OCI-LY7 (cell line): ENCODE results near the gene SNCA. TPM values are rescaled to one million over a fixed set of nuclear protein-coding genes. Genes with fewer than 3 reads are reported as not detected.

ENCODE experiments used
- BruUV-seq: library from RNA; stranded (reverse); fragments of 400-500 nt; replicated peaks from 2 replicates; lab custom pipeline; 2021; lab: Mats Ljungman, UMichigan
- CTCF ChIA-PET: fragments of 300-600 bp; sonication (Branson Sonifier 250); formaldehyde crosslinking; loops from one replicate; lab custom pipeline; 2022; ENCODE audit warnings: antibody characterized with exemption; ENCODE audit not compliant: unreplicated experiment; lab: Charles Lee
- POLR2A ChIA-PET: fragments of 300-600 bp; sonication (Branson Sonifier 250); formaldehyde crosslinking; loops from one replicate; lab custom pipeline; 2022; ENCODE audit warnings: antibody characterized with exemption; lab: Charles Lee
- DNase-seq: peaks from one replicate; pipeline ENCODE4 v3.0.0-alpha.2; 2015; ENCODE audit warnings: low spot score
- H2AFZ ChIP-seq: fragments of 200-600 bp; sonication (generic), shearing (Covaris generic); 2 replicates; pipeline ENCODE4 v1.6.1; 2014; ENCODE audit warnings: mild to moderate bottlenecking, antibody characterized with exemption, low read length, moderate library complexity
- H3K27ac ChIP-seq: fragments of 200-600 bp; sonication (generic); 2 replicates; pipeline ENCODE4 v1.5.1; 2014; ENCODE audit warnings: mixed run types, low read depth, mild to moderate bottlenecking, moderate library complexity, low read length, inconsistent platforms; ENCODE audit not compliant: poor library complexity, severe bottlenecking
- H3K36me3 ChIP-seq: fragments of 200-600 bp; sonication (generic); 2 replicates; pipeline ENCODE4 v1.6.1; 2014; ENCODE audit warnings: mild to moderate bottlenecking, antibody characterized with exemption, low read length, moderate library complexity, mixed read lengths; ENCODE audit not compliant: insufficient read depth
- H3K4me1 ChIP-seq: fragments of 200-600 bp; sonication (generic); 2 replicates; pipeline ENCODE4 v1.5.1; 2014; ENCODE audit warnings: mild to moderate bottlenecking, low read length; ENCODE audit not compliant: insufficient read depth, poor library complexity, severe bottlenecking
- H3K4me2 ChIP-seq: fragments of 200-600 bp; sonication (generic); 2 replicates; pipeline ENCODE4 v1.6.1; 2014; ENCODE audit warnings: mild to moderate bottlenecking, low read length
- H3K4me3 ChIP-seq: fragments of 200-600 bp; sonication (generic); 2 replicates; pipeline ENCODE4 v1.5.1; 2014; ENCODE audit warnings: mild to moderate bottlenecking, low read depth, low read length; ENCODE audit not compliant: poor library complexity, severe bottlenecking
- H3K79me2 ChIP-seq: fragments of 200-600 bp; sonication (generic); 2 replicates; pipeline ENCODE4 v1.6.1; 2016; ENCODE audit warnings: low read depth, mild to moderate bottlenecking, low read length, moderate library complexity, mixed read lengths; ENCODE audit not compliant: insufficient read depth
- H3K9me2 ChIP-seq: fragments of 200-600 bp; sonication (generic); 2 replicates; pipeline ENCODE4 v1.6.1; 2016; ENCODE audit warnings: mild to moderate bottlenecking, low read length, mixed read lengths; ENCODE audit not compliant: insufficient read depth
- H3K9me3 ChIP-seq: fragments of 200-600 bp; sonication (generic); 2 replicates; pipeline ENCODE4 v1.6.1; 2014; ENCODE audit warnings: mild to moderate bottlenecking, mixed run types, low read length, mixed read lengths
- H4K20me1 ChIP-seq: fragments of 200-600 bp; sonication (generic); 2 replicates; pipeline ENCODE4 v1.6.1; 2014; ENCODE audit warnings: mild to moderate bottlenecking, antibody characterized with exemption, low read length, moderate library complexity, mixed read lengths; ENCODE audit not compliant: insufficient read depth
- CTCF ChIP-seq: fragments of 200-600 bp; sonication (generic); conservative IDR thresholded peaks from 2 replicates; pipeline ENCODE4 v1.5.1; 2014; ENCODE audit warnings: mild to moderate bottlenecking, antibody characterized with exemption, low read length, moderate library complexity, mixed read lengths
- EZH2phosphoT487 ChIP-seq: fragments of 200-600 bp; sonication (generic); IDR thresholded peaks from 2 replicates; pipeline ENCODE4 v1.6.1; 2018; ENCODE audit warnings: low read depth, borderline replicate concordance, mild to moderate bottlenecking, mixed run types, antibody characterized with exemption, low read length, moderate library complexity, mixed read lengths
- intact Hi-C: fragments of 100-400 bp; cut with micrococcal nuclease; formaldehyde crosslinking; loops from one replicate; pipeline ENCODE4 v1.10.0; 2022; ENCODE audit not compliant: unreplicated experiment
- total RNA-seq, 2 experiments: library from RNA; depleted of rRNA in 1 of 2; stranded (reverse); fragments of >200 nt in 1 of 2; shearing (Covaris generic) in 1 of 2; gene quantifications; 2 replicates each; pipeline ENCODE4 v1.2.3, GENCODE V29; 2014 to 2022

SNCA gene
- total RNA-seq, 2 experiments from 2014 or later = not detected

GRCh38 chr4:89685690-89686089 lies 151.3 kb downstream of the SNCA start:
- no peak for DNase-seq
- Histone ChIP-seq H3K9me3 (no peaks in the 10 kb centered on the region), H3K36me3 (no peaks in the 10 kb centered on the region), H4K20me1 (no peaks in the 10 kb centered on the region), H3K9me2 (no peaks in the 10 kb centered on the region), H3K4me3 (no peak overlapping the region), H2AFZ (no peak overlapping the region), H3K79me2 (no peaks in the 10 kb centered on the region), H3K4me2 (no peak overlapping the region), H3K4me1 (no peaks in the 10 kb centered on the region), H3K27ac (no peak overlapping the region)
- TF ChIP-seq CTCF (no peak), EZH2phosphoT487 (no peak)
- CTCF ChIA-PET = no interaction called here
- BruUV-seq = no TSS peak
- POLR2A ChIA-PET = interaction anchor here (0.6 kb wide), 1 partner anchor 540 kb away, joined by 3 read pairs; no protein-coding TSS in a partner anchor
- intact Hi-C loops = no loop called here

- no peaks in the 10 kb centered on the region for H3K36me3 ChIP-seq
- H3K27ac ChIP-seq = no peak overlapping the region
- H3K9me3 ChIP-seq = no peaks in the 10 kb centered on the region
- DNase-seq = no peak
- TF ChIP-seq EZH2phosphoT487 (no peak), CTCF (no peak)
- intact Hi-C loops = no loop called here
- H3K4me3 ChIP-seq = no peak overlapping the region
- H3K4me1 ChIP-seq = no peaks in the 10 kb centered on the region
- H3K79me2 ChIP-seq = no peaks in the 10 kb centered on the region
- POLR2A ChIA-PET = no interaction called here
- BruUV-seq = no TSS peak
- H2AFZ ChIP-seq = no peak overlapping the region
- CTCF ChIA-PET = no interaction called here
- no peaks in the 10 kb centered on the region for H4K20me1 ChIP-seq
- H3K9me2 ChIP-seq = no peaks in the 10 kb centered on the region
- no peak overlapping the region for H3K4me2 ChIP-seq
Measured at GRCh38 chr4:89685277-89685676, 151.7 kb downstream of the SNCA start.

- no peak overlapping the region for H3K4me2 ChIP-seq
- intact Hi-C loops = no loop called here
- no peaks in the 10 kb centered on the region for H3K4me1 ChIP-seq
- H3K4me3 ChIP-seq = no peak overlapping the region
- no peaks in the 10 kb centered on the region for H3K9me2 ChIP-seq
- H2AFZ ChIP-seq = no peak overlapping the region
- no TSS peak for BruUV-seq
- no peak for DNase-seq
- H3K27ac ChIP-seq = no peak overlapping the region
- H3K36me3 ChIP-seq = no peaks in the 10 kb centered on the region
- POLR2A ChIA-PET = no interaction called here
- CTCF ChIA-PET = no interaction called here
- H3K79me2 ChIP-seq = no peaks in the 10 kb centered on the region
- H3K9me3 ChIP-seq = no peaks in the 10 kb centered on the region
- no peaks in the 10 kb centered on the region for H4K20me1 ChIP-seq
- no peak for TF ChIP-seq CTCF
- TF ChIP-seq EZH2phosphoT487 = no peak
Measured at GRCh38 chr4:89684536-89684935, 152.4 kb downstream of the SNCA start.
